ENCODE results near the gene CTDP1. TPM values are rescaled to one million over a fixed set of nuclear protein-coding genes. Genes with fewer than 3 reads are reported as not detected.
A peak's percentile ranks its signal among the peaks of the same experiment; 100 is the strongest.

The CTDP1 gene
- total RNA-seq, 1 experiment from 2014 or later, result 12.4 TPM

GRCh38 chr18:79643054-79643984 lies 36.3 kb upstream of the CTDP1 start:
- DNase-seq (ENCODE audit: extremely low read depth, low read depth), result no peak

GRCh38 chr18:79644006-79644665 lies 35.5 kb upstream of the CTDP1 start:
- DNase-seq (ENCODE audit: extremely low read depth, low read depth), result peak; percentile 42

GRCh38 chr18:79644666-79645057 lies 34.9 kb upstream of the CTDP1 start:
- no peak for DNase-seq (ENCODE audit: extremely low read depth, low read depth)

- no peak for DNase-seq (ENCODE audit: extremely low read depth, low read depth)
Measured at GRCh38 chr18:79645291-79645983, 34.2 kb upstream of the CTDP1 start.

GRCh38 chr18:79647307-79647706 lies 32.3 kb upstream of the CTDP1 start:
- DNase-seq (ENCODE audit: extremely low read depth, low read depth), result no peak

- DNase-seq (ENCODE audit: extremely low read depth, low read depth), result no peak
Measured at GRCh38 chr18:79650959-79651358, 28.6 kb upstream of the CTDP1 start.

- no peak for DNase-seq (ENCODE audit: extremely low read depth, low read depth)
Measured at GRCh38 chr18:79657342-79657996, 22.1 kb upstream of the CTDP1 start.

GRCh38 chr18:79658366-79658765 lies 21.2 kb upstream of the CTDP1 start:
- DNase-seq (ENCODE audit: extremely low read depth, low read depth), result no peak

- DNase-seq (ENCODE audit: extremely low read depth, low read depth), result no peak
Measured at GRCh38 chr18:79659733-79660132, 19.9 kb upstream of the CTDP1 start.

GRCh38 chr18:79662034-79662433 lies 17.6 kb upstream of the CTDP1 start:
- DNase-seq (ENCODE audit: extremely low read depth, low read depth), result no peak

- no peak for DNase-seq (ENCODE audit: extremely low read depth, low read depth)
Measured at GRCh38 chr18:79662439-79662838, 17.2 kb upstream of the CTDP1 start.

- DNase-seq (ENCODE audit: extremely low read depth, low read depth), result no peak
Measured at GRCh38 chr18:79664525-79665125, 15.0 kb upstream of the CTDP1 start.

GRCh38 chr18:79668203-79668602 lies 11.4 kb upstream of the CTDP1 start:
- DNase-seq (ENCODE audit: extremely low read depth, low read depth), result no peak

- DNase-seq (ENCODE audit: extremely low read depth, low read depth), result no peak
Measured at GRCh38 chr18:79672490-79673276, 6.9 kb upstream of the CTDP1 start.

GRCh38 chr18:79677221-79677620 lies 2.4 kb upstream of the CTDP1 start:
- no peak for DNase-seq (ENCODE audit: extremely low read depth, low read depth)

GRCh38 chr18:79677840-79678239 lies 1.8 kb upstream of the CTDP1 start:
- no peak for DNase-seq (ENCODE audit: extremely low read depth, low read depth)

GRCh38 chr18:79678665-79679551 lies 695 bp upstream of the CTDP1 start:
- DNase-seq (ENCODE audit: extremely low read depth, low read depth), result peak; percentile 95

- peak; percentile 3 for DNase-seq (ENCODE audit: extremely low read depth, low read depth)
Measured at GRCh38 chr18:79680100-79680879, 687 bp downstream of the CTDP1 start.

Data from NCI-H460 (cell line).